HL-60 (cell line): ENCODE data around the gene EXOSC5.

ENCODE experiments used
- DNase-seq, 2 experiments: peaks; one replicate each; pipeline ENCODE4 v3.0.0-alpha.2; 2010 to 2020; ENCODE audit warnings: low read depth in 1 of 2, low spot score in 1 of 2
- H3K27ac ChIP-seq: fragments of 250-450 bp; sonication (Bioruptor Pico); replicated peaks from 2 replicates; pipeline ENCODE4 v1.5.1; 2020; ENCODE audit warnings: mild to moderate bottlenecking, moderate library complexity
- H3K27me3 ChIP-seq: fragments of 250-450 bp; sonication (Bioruptor Pico); 2 replicates; pipeline ENCODE4 v1.5.1; 2021; ENCODE audit warnings: mild to moderate bottlenecking, moderate library complexity; ENCODE audit not compliant: insufficient read depth, poor library complexity, severe bottlenecking
- H3K4me3 ChIP-seq: replicated peaks from 2 replicates; pipeline ENCODE4 v1.5.1; 2011; ENCODE audit warnings: mild to moderate bottlenecking, control low read depth, low read length; ENCODE audit not compliant: insufficient read depth
- GABPA ChIP-seq: IDR thresholded peaks from 2 replicates; pipeline ENCODE4 v1.6.1; 2012; ENCODE audit warnings: low read depth
- POLR2AphosphoS5 ChIP-seq: IDR thresholded peaks from 2 replicates; pipeline ENCODE4 v1.6.1; 2012; ENCODE audit warnings: low read depth
- SPI1 ChIP-seq: IDR thresholded peaks from 2 replicates; pipeline ENCODE4 v1.6.1; 2012; ENCODE audit warnings: low read depth, mild to moderate bottlenecking, borderline replicate concordance
- TF ChIP-seq, protein P1 (sequence below): IDR thresholded peaks from 2 replicates; pipeline ENCODE4 v1.6.1; 2012; ENCODE audit warnings: low read depth; ENCODE audit not compliant: insufficient replicate concordance
- TF ChIP-seq, protein P2 (sequence below): IDR thresholded peaks from one replicate; pipeline ENCODE4 v1.5.1; 2011; ENCODE audit warnings: low read length, control low read depth, inconsistent platforms; ENCODE audit not compliant: insufficient read depth

The EXOSC5 gene

GRCh38 chr19:41352609-41353465 is 44.3 kb downstream of the EXOSC5 start:
- Histone ChIP-seq H3K27ac (peak overlapping the region; percentile 77), H3K4me3 (peak overlapping the region; percentile 91), H3K27me3 (no peaks in the 10 kb centered on the region)
- DNase-seq = peak; percentile 70 to 82
- no peak for TF ChIP-seq SPI1
- TF ChIP-seq, protein P1, sequence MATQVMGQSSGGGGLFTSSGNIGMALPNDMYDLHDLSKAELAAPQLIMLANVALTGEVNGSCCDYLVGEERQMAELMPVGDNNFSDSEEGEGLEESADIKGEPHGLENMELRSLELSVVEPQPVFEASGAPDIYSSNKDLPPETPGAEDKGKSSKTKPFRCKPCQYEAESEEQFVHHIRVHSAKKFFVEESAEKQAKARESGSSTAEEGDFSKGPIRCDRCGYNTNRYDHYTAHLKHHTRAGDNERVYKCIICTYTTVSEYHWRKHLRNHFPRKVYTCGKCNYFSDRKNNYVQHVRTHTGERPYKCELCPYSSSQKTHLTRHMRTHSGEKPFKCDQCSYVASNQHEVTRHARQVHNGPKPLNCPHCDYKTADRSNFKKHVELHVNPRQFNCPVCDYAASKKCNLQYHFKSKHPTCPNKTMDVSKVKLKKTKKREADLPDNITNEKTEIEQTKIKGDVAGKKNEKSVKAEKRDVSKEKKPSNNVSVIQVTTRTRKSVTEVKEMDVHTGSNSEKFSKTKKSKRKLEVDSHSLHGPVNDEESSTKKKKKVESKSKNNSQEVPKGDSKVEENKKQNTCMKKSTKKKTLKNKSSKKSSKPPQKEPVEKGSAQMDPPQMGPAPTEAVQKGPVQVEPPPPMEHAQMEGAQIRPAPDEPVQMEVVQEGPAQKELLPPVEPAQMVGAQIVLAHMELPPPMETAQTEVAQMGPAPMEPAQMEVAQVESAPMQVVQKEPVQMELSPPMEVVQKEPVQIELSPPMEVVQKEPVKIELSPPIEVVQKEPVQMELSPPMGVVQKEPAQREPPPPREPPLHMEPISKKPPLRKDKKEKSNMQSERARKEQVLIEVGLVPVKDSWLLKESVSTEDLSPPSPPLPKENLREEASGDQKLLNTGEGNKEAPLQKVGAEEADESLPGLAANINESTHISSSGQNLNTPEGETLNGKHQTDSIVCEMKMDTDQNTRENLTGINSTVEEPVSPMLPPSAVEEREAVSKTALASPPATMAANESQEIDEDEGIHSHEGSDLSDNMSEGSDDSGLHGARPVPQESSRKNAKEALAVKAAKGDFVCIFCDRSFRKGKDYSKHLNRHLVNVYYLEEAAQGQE = no peak
- TF ChIP-seq POLR2AphosphoS5 = peak; percentile 52; the same call in 1 of the 2 replicates
- TF ChIP-seq, protein P2, sequence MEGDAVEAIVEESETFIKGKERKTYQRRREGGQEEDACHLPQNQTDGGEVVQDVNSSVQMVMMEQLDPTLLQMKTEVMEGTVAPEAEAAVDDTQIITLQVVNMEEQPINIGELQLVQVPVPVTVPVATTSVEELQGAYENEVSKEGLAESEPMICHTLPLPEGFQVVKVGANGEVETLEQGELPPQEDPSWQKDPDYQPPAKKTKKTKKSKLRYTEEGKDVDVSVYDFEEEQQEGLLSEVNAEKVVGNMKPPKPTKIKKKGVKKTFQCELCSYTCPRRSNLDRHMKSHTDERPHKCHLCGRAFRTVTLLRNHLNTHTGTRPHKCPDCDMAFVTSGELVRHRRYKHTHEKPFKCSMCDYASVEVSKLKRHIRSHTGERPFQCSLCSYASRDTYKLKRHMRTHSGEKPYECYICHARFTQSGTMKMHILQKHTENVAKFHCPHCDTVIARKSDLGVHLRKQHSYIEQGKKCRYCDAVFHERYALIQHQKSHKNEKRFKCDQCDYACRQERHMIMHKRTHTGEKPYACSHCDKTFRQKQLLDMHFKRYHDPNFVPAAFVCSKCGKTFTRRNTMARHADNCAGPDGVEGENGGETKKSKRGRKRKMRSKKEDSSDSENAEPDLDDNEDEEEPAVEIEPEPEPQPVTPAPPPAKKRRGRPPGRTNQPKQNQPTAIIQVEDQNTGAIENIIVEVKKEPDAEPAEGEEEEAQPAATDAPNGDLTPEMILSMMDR = peak; percentile 48
- no peak for TF ChIP-seq GABPA

DNA sequence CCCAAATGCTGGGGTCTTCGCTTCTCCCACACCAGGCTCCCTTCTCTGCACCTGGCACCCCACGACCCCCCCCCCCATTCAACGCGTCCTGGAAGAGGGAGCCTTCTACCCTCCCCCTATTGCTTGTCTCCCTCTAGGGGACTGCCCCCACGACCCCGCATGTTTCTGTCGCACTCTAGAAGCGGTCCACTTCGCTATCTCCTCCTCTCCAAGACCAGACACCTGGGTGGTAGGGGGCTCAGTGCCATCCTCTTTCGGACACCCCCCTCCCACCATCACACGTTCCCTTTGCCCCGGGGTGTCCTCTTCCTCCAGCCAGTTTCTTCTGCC is 44.9 kb downstream of the EXOSC5 start:
- H3K4me3 ChIP-seq = peak overlapping the region; percentile 91
- H3K27me3 ChIP-seq = no peaks in the 10 kb centered on the region
- TF ChIP-seq GABPA (no peak), POLR2AphosphoS5 (no peak), SPI1 (peak; percentile 49; the same call in 1 of the 2 replicates)
- TF ChIP-seq, protein P1 = no peak
- TF ChIP-seq, protein P2 = no peak
- peak overlapping the region; percentile 77 for H3K27ac ChIP-seq
- no peak for DNase-seq

DNA sequence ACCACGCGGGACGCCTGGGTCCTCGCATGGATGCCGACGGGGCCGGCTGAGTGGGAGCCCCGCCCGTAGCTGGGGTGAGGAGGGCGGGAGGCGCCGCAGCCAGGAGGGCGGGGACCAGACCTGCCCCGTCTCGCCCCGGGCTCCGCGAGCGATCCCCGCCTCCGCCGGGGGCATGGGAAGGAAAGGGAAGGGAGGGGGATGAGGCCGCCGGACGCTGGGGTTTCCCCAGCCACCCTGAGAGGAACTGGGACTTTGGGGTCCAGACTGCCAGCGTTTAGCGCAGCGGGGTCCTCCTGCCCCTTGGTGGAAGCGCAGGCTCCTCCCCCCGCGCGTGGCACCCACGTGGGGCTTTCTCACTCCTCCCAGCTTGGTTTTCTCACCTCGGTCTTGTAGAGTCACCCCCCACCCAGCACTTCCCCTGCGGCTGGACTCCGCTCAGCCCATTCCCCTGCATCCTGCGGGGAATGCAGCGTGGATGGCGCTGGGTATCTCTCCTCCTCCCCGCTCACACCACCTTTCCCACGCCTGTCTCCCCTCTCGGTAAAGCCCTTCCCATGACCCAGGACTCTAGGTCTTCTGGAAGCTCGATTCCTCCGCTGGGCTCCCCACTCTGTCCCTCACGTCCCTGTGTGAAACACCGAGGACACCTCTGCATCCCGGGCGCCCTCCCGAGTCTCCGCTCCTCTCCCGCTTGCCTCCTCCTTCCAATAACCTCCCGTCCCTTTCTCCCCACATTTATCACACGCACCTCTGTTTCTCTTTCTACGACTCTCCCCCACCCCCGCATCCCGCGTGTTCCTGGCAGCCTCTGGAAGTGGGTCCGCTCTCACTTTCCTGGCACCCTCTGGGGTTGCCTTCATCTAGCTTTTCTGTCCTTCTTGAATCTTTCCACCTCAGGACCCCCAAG is 45.6 kb downstream of the EXOSC5 start:
- TF ChIP-seq, protein P1 = no peak
- TF ChIP-seq SPI1 = peak; percentile 68; the same call in 1 of the 2 replicates
- TF ChIP-seq, protein P2 = no peak
- H3K27ac ChIP-seq = peak overlapping the region; percentile 77
- peak overlapping the region; percentile 91 for H3K4me3 ChIP-seq
- no peaks in the 10 kb centered on the region for H3K27me3 ChIP-seq
- peak; percentile 61 to 87 for DNase-seq
